GM18508 (cell line): Measurements from ENCODE around the gene USF2.

Experiments
- ATAC-seq: cut with Tn5 transposase; IDR thresholded peaks from one replicate; pipeline ENCODE4 v1.9.1; 2021; ENCODE audit warnings: moderate number of reproducible peaks; ENCODE audit not compliant: insufficient read depth, unreplicated experiment

Gene USF2

DNA sequence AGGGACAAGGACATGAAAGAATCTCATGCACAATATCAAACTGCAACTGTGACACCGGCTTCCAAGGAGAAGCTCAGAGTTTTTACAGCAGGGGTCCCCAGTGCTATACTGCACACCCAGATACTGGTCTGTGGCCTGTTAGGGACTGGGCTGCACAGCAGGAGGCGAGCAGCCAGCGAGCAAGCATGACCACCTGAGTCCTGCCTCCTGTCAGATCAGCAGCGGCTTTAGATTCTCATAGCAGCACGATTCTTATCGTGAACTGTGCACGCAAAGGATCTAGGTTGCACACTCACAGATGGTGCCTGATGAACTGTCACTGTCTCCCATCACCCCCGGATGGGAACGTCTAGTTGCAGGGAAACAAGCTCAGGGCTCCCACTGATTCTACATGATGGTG is 47.1 kb downstream of the USF2 start:
- no peak for ATAC-seq

GRCh38 chr19:35316560-35316959 is 47.8 kb downstream of the USF2 start:
- no peak for ATAC-seq

DNA sequence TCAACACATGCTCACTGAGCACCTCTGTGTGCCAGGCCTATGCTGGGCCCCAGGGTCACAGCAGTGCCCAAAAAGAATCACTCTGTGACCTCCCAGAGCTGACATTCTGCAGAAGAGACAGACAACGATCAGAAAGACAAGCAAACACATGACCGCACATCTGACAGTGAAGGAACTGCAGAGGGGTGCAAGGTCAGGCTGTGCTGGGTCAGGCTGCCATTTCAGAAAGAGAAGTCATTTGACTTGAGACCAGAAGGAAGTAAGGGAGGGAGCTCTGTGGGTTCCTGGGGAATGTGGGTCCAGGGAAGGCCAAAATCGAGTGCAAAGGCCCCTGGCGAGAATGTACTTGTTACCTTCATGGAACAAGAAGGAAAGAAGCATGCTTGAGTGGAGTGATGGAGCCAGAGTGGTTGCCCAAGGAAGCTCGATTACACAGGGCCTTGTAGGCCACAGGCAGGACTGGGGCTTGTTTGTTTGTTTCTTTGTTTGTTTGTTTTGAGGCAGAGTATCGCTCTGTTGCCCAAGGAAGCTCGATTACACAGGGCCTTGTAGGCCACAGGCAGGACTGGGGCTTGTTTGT is 48.8 kb downstream of the USF2 start:
- no peak for ATAC-seq

- no peak for ATAC-seq
Observed at GRCh38 chr19:35318679-35319448, 50.1 kb downstream of the USF2 start.

- ATAC-seq, result no peak
Observed at GRCh38 chr19:35320065-35320713, 51.4 kb downstream of the USF2 start.

GRCh38 chr19:35321291-35321690 is 52.5 kb downstream of the USF2 start:
- no peak for ATAC-seq

- ATAC-seq, result no peak
Observed at GRCh38 chr19:35322014-35322413, 53.3 kb downstream of the USF2 start.

DNA sequence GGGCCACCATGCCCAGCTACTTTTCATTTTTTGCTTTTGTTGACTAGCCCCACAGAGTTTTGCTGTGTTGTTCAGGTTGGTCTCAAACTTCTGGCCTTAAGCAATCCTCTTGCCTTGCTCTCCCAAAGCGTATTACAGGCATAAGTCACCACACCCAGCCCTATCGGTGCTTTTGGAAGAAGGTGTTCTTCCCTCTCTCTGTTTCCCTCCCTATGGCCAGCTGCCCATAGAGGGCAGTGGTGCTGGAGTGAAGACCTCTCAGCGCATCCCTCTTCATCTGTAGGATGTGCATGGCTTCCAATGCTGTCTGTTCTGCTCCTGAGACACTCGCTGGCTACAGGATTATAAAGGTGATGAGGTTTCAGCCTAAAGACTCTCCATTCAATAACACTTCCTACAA is 58.9 kb downstream of the USF2 start:
- no peak for ATAC-seq

GRCh38 chr19:35328851-35329285 is 60.1 kb downstream of the USF2 start, which contains the start of gene CD22:
TSS of gene CD22 (plus strand) at chr19:35329187. CDS start at chr19:35332041, 2,854 bp downstream.
- no peak for ATAC-seq

GRCh38 chr19:35329323-35329722 is 60.6 kb downstream of the USF2 start:
- no peak for ATAC-seq
